HepG2 (cell line): Measurements from ENCODE around the gene CFAP46.

Source experiments
- TCF7 ChIP-seq: sonication (generic); IDR thresholded peaks from 2 replicates; pipeline ENCODE4 v1.6.1; 2016; ENCODE audit warnings: antibody characterized with exemption, low read depth
- ZFX ChIP-seq: sonication (generic); formaldehyde crosslinking; IDR thresholded peaks from 2 replicates; pipeline ENCODE4 v1.4.0; 2020; ENCODE audit warnings: mild to moderate bottlenecking, low read depth, missing genetic modification reagents, moderate library complexity
- TF ChIP-seq, protein P1 (sequence below): sonication (generic); formaldehyde crosslinking; IDR thresholded peaks from 2 replicates; pipeline ENCODE4 v1.5.0; 2020; ENCODE audit warnings: mild to moderate bottlenecking, missing genetic modification reagents, moderate library complexity

- TF ChIP-seq ZFX (CRISPR knock-in tag) (no peak), TCF7 (no peak)
- TF ChIP-seq, protein P1, sequence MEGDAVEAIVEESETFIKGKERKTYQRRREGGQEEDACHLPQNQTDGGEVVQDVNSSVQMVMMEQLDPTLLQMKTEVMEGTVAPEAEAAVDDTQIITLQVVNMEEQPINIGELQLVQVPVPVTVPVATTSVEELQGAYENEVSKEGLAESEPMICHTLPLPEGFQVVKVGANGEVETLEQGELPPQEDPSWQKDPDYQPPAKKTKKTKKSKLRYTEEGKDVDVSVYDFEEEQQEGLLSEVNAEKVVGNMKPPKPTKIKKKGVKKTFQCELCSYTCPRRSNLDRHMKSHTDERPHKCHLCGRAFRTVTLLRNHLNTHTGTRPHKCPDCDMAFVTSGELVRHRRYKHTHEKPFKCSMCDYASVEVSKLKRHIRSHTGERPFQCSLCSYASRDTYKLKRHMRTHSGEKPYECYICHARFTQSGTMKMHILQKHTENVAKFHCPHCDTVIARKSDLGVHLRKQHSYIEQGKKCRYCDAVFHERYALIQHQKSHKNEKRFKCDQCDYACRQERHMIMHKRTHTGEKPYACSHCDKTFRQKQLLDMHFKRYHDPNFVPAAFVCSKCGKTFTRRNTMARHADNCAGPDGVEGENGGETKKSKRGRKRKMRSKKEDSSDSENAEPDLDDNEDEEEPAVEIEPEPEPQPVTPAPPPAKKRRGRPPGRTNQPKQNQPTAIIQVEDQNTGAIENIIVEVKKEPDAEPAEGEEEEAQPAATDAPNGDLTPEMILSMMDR (CRISPR knock-in tag): no peak
Observed at GRCh38 chr10:132814469-132814856, 127.9 kb downstream of the CFAP46 start.
